GM19372 (cell line): ENCODE measurements around the gene RNF121.

Experiments
- ATAC-seq: cut with Tn5 transposase; IDR thresholded peaks from one replicate; pipeline ENCODE4 v1.9.1; 2021; ENCODE audit warnings: mild to moderate bottlenecking, low read depth, moderate library complexity; ENCODE audit not compliant: unreplicated experiment

The RNF121 gene

DNA sequence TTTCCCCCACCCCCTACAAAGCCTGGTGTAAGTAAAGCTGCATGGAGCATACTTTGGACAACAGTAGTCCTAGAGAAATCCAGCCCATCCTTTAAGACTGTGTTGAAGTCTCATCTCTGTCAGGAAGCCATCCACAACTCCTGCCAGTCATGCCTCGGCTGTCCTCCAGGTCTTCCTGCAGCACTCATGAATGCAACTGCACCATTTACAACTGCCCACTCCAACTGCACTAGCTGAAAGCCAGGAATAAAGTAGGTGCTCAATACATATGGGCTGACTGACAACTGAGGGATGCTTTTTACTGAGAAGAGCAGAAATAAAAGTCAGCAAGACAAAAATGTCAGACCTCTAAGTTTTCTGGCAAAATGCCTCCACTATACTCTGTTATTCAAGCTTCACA, 97.2 kb downstream of the RNF121 start:
- ATAC-seq, result no peak

- no peak for ATAC-seq
Measured at GRCh38 chr11:72030472-72031045, 101.7 kb downstream of the RNF121 start.

DNA sequence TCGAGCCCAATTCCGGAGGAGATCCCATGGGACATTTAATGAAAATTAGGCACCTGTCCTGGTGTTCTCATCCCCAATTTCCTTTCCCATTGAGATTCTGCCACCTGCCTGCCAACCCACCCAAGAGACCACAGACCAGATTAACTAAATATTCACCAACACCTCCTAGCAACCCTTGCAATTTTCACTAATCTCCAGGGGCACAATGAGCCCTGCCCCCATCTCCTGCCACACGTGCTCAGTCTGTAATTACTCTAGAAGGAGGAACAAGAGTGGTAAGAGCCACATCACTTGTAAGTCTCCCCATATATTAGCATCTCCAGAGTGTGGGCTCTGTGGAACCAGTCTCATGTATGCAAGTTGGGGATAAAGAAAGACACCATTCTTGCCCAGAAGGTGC, 107.8 kb downstream of the RNF121 start:
- no peak for ATAC-seq

GRCh38 chr11:72037554-72038311, 108.9 kb downstream of the RNF121 start:
- no peak for ATAC-seq

DNA sequence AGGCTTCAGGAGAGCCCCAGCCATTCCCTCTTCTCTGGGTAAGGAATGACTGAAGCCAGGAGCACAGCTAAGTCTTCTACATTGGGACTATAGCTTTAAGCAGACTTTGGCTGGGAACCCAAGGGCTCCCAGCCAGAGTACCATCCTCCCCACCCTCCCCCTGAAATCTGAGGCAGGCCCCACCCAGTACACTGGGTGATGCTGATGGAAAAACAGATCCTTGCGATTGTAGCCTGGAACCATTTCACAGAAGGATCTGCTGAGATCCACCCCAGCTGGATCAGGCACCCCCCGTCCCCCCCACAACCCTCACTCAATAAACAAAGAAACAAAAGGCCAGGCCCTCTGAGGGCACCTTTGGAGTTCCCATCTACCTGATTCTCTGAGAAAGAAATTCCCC, 109.6 kb downstream of the RNF121 start:
- no peak for ATAC-seq

DNA sequence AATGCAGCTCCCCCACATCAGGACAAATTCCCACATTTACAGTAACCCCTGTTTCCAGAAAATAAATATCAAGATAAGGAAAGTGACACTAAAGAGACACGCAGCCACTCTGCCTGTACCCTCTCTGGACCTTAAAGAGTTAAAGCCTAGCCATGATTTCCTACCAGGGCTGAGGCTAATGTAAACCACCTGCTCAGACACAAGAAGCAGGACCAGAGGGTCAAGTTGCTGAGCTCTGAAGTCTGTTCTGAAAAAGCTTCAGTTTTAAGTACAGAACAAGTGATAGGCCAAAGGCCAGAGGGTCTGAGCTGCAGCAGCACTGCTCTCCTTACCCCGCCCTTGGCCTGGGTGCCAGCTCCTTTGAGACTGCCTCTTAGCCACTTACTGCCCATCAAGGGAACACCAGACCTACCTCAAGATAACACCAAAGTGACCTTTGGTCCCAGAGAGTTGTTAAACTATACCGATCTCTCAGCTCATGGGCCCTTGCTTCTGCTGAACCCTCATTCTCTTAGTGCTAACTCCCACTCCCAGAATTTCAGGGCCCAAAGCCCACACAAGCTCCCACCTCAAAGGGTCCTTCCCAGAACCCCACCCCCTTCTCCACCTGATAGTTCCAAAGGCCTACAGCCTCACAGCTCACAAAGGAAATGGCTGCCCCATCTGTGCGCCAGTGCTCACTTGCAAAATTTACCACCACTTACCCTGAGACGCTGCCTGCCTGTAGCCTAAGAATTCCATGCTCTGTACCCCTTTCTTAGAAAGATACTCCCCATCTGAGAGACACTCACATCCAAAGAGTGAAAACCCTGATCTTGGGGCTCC, 110.4 kb downstream of the RNF121 start:
- ATAC-seq, result no peak

GRCh38 chr11:72039856-72040401, 111.1 kb downstream of the RNF121 start:
- ATAC-seq, result no peak

DNA sequence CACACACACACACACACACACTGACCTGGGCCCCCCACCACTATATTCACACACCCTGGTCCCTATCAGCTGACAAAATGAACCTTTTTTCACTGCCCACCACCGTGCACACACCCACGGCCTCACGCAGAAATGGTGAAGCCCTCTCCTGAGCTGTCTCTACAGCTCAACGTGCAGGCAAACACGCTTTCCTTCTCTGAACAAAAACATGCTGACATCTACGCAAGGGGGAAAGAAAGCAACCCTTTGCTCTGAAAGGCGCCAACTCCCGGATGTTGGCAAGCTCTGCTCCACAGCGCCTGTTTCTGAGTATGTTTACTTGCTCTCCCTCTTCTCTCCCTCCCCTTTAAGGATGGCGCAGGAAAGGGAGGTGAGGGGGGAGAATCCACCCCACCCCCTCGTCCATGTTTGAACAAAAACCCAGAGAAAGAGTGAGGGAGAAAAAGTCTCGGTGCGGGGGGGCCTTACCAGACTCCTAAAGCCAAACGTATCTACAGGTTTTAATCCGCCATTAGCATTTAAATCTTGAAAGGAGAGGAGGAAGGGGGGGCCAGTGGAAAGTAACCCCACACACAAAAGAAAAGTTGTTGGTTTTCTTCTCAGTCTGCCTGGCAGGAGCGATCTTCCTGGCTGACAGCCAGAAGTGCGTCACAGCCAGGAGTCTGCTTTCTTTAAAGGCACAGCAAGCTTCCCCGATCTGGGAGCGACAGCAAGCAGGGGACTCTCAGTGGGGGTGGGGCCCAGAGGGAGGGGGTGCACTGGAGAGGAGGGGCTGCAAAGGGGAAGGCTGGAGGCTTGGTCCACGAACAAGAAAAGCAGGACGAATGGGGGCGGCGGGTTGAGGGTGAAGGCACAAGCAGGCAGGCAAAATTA, 111.9 kb downstream of the RNF121 start:
- ATAC-seq, result no peak

- no peak for ATAC-seq
Measured at GRCh38 chr11:72041364-72042063, 112.7 kb downstream of the RNF121 start.

GRCh38 chr11:72042064-72042745, 113.4 kb downstream of the RNF121 start:
- ATAC-seq, result no peak

DNA sequence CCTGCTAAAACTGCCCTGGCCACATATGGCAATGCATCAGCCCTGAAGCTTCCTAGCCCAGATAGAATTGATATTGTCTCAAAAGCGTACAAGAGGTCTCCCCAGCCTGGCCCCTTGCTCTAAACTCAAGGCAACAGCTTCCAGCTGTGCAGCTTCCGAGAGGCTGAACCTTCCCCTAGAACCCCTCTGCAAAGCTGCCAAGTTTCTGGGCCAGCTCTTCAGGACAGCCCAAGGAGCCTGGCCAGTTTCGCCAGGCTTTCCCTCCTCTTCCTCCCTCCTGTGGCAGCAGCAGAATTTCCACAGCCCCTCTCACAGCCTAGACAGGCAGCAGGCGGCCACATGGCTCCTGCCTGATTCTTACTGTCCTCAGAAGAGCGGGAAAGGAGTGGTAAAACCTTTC, 117.0 kb downstream of the RNF121 start:
- no peak for ATAC-seq
